ENCODE data around the gene SLU7. TPM values are rescaled to one million over a fixed set of nuclear protein-coding genes. Genes with fewer than 3 reads are reported as not detected.

SLU7 gene
- total and polyA plus RNA-seq, 9 of the 15 experiments (the other 6 are each of a cell fraction or from before 2014, with no cell fraction given): 42.1 to 65.7 (median 54.8) TPM

GRCh38 chr5:160439205-160439600 lies 20.3 kb upstream of the SLU7 start:
- BruUV-seq (replicated peaks): no TSS peak
- Histone ChIP-seq H3K9ac (ENCODE audit: insufficient read depth in 1 of 2, low read depth in 2 of 2, low read length in 2 of 2) (peak overlapping the region; percentile 50 to 76; a peak in 3 of 4 replicates), H3K9me1 (ENCODE audit: control insufficient read depth, insufficient read depth, low read length) (no peaks in the 10 kb centered on the region), H4K20me1 (replicated peaks; ENCODE audit: control insufficient read depth, insufficient read depth, low read length) (no peaks in the 10 kb centered on the region), H3K27ac (ENCODE audit: extremely low read depth, low read depth, low read length) (no peak overlapping the region), H3K79me2 (ENCODE audit: control insufficient read depth, insufficient read depth, low read length) (no peaks in the 10 kb centered on the region), H3K4me3 (peak overlapping the region; percentile 33), H3K4me1 (replicated peaks in 1 of 2; ENCODE audit: control insufficient read depth in 2 of 2, insufficient read depth in 2 of 2, low read length in 2 of 2) (peaks cover 8 to 14% of the 10 kb centered on the region in 2 experiments; a peak in 4 of 5 replicates), H3K27me3 (ENCODE audit: control insufficient read depth in 2 of 2, insufficient read depth in 2 of 2, low read length in 2 of 2) (no peaks in the 10 kb centered on the region; a peak in 1 of 5 replicates), H3K9me3 (replicated peaks; ENCODE audit: control insufficient read depth, insufficient read depth, low read depth, low read length) (no peaks in the 10 kb centered on the region), H2AFZ (ENCODE audit: low read depth, low read length) (peak overlapping the region; percentile 98), H3K4me2 (ENCODE audit: insufficient read depth, low read length) (peak overlapping the region; percentile 88), H3K36me3 (ENCODE audit: control insufficient read depth, insufficient read depth, low read length) (no peaks in the 10 kb centered on the region)
- CTCF ChIA-PET (ENCODE audit: low intra/inter-chr PET ratio): interaction anchor here (0.6 kb wide), 1 partner anchor 1387 kb away, joined by 6 read pairs; no protein-coding TSS in a partner anchor
- ATAC-seq (peak; percentile 96), DNase-seq (ENCODE audit: extremely low read depth in 1 of 4, low spot score in 3 of 4) (peak; percentile 84 to 87 (median 86)), FAIRE-seq (peak; percentile 93)
- in situ Hi-C loops (cut with MboI) (no loop called here), intact Hi-C loops (cut with micrococcal nuclease) (no loop called here)
- POLR2A ChIA-PET: interaction anchor here (0.7 to 2.9 kb wide), 5 partner anchors 10 to 588 kb away, joined by 3 to 12 read pairs (median 3); partner anchors contain the start of gene PTTG1
- WGBS (ENCODE audit: insufficient coverage, low coverage, missing lambda C conversion rate): 1% methylated on average over 11 of the region's 11 CpGs
- 0 out of 2 replicates have a peak, but pooled peaks have one; percentile 27 for TF ChIP-seq KLF16 (IDR thresholded peaks at IDR 0.05)
- TF ChIP-seq RCOR1 (IDR thresholded peaks at IDR 0.05; ENCODE audit: borderline replicate concordance in 1 of 2, low read depth in 2 of 2, low read length in 2 of 2): 0 out of 4 replicates have a peak, but pooled peaks of 1 of the 2 experiments have one; percentile 24
- no peak for TF ChIP-seq PRMT5 (CRISPR knock-in tag; IDR thresholded peaks at IDR 0.05)
- TF ChIP-seq ETS1 (conservative IDR thresholded peaks at IDR 0.05; ENCODE audit: control insufficient read depth, low read depth, low read length): no peak
- TF ChIP-seq, protein P1, sequence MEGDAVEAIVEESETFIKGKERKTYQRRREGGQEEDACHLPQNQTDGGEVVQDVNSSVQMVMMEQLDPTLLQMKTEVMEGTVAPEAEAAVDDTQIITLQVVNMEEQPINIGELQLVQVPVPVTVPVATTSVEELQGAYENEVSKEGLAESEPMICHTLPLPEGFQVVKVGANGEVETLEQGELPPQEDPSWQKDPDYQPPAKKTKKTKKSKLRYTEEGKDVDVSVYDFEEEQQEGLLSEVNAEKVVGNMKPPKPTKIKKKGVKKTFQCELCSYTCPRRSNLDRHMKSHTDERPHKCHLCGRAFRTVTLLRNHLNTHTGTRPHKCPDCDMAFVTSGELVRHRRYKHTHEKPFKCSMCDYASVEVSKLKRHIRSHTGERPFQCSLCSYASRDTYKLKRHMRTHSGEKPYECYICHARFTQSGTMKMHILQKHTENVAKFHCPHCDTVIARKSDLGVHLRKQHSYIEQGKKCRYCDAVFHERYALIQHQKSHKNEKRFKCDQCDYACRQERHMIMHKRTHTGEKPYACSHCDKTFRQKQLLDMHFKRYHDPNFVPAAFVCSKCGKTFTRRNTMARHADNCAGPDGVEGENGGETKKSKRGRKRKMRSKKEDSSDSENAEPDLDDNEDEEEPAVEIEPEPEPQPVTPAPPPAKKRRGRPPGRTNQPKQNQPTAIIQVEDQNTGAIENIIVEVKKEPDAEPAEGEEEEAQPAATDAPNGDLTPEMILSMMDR (IDR thresholded peaks at IDR 0.05 in 2 of 3, conservative IDR thresholded peaks at IDR 0.05 in 1 of 3; ENCODE audit: insufficient read depth in 2 of 3, low read depth in 1 of 3, low read length in 3 of 3): peak; percentile 87 to 95 (median 87)
- TF ChIP-seq FOS (IDR thresholded peaks at IDR 0.05; ENCODE audit: extremely low read depth, insufficient read length): no peak
- TF ChIP-seq TEAD2 (tag; IDR thresholded peaks at IDR 0.05): peak; percentile 72
- TF ChIP-seq ZNF695 (CRISPR knock-in tag; IDR thresholded peaks at IDR 0.05): no peak
- no peak for TF ChIP-seq PURB (CRISPR knock-in tag; IDR thresholded peaks at IDR 0.05; ENCODE audit: low read depth)
- TF ChIP-seq, protein P2, sequence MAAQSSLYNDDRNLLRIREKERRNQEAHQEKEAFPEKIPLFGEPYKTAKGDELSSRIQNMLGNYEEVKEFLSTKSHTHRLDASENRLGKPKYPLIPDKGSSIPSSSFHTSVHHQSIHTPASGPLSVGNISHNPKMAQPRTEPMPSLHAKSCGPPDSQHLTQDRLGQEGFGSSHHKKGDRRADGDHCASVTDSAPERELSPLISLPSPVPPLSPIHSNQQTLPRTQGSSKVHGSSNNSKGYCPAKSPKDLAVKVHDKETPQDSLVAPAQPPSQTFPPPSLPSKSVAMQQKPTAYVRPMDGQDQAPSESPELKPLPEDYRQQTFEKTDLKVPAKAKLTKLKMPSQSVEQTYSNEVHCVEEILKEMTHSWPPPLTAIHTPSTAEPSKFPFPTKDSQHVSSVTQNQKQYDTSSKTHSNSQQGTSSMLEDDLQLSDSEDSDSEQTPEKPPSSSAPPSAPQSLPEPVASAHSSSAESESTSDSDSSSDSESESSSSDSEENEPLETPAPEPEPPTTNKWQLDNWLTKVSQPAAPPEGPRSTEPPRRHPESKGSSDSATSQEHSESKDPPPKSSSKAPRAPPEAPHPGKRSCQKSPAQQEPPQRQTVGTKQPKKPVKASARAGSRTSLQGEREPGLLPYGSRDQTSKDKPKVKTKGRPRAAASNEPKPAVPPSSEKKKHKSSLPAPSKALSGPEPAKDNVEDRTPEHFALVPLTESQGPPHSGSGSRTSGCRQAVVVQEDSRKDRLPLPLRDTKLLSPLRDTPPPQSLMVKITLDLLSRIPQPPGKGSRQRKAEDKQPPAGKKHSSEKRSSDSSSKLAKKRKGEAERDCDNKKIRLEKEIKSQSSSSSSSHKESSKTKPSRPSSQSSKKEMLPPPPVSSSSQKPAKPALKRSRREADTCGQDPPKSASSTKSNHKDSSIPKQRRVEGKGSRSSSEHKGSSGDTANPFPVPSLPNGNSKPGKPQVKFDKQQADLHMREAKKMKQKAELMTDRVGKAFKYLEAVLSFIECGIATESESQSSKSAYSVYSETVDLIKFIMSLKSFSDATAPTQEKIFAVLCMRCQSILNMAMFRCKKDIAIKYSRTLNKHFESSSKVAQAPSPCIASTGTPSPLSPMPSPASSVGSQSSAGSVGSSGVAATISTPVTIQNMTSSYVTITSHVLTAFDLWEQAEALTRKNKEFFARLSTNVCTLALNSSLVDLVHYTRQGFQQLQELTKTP (IDR thresholded peaks at IDR 0.05; ENCODE audit: low read depth in 1 of 2, partially characterized antibody in 2 of 2): no peak
- peak; percentile 56 for TF ChIP-seq RAD51 (IDR thresholded peaks at IDR 0.05; ENCODE audit: borderline replicate concordance, low read depth)
- no peak for TF ChIP-seq ZBTB34 (CRISPR knock-in tag; IDR thresholded peaks at IDR 0.05)
- no peak for TF ChIP-seq U2AF2 (optimal IDR thresholded peaks at IDR 0.05; ENCODE audit: low read depth, low read length)
